Lower lobe of right lung (tissue), 2 donors: ENCODE results near the gene CLEC4E. TPM values are rescaled to one million over a fixed set of nuclear protein-coding genes. Genes with fewer than 3 reads are reported as not detected.
"Not testable (repeated sequence)": the region's sequence is repeated elsewhere in the genome, so short reads cannot be mapped to it uniquely, and the experiment has no call there.

Experiments used
- ATAC-seq, 2 donors: fragments of 200-7000 bp; cut with Tn5 transposase; one replicate each; pipeline ENCODE4 v1.9.1; 2020 to 2022; ENCODE audit warnings: mild to moderate bottlenecking in 2 of 2, moderate library complexity in 2 of 2
- DNase-seq: peaks from one replicate; pipeline ENCODE4 v3.0.0-alpha.2; 2020
- H3K27ac ChIP-seq: fragments of 200-600 bp; one replicate; pipeline ENCODE4 v1.8.0; 2022
- H3K27me3 ChIP-seq: fragments of 200-600 bp; one replicate; pipeline ENCODE4 v1.8.0; 2022; ENCODE audit warnings: low read depth
- H3K36me3 ChIP-seq: fragments of 200-600 bp; one replicate; pipeline ENCODE4 v1.8.0; 2022; ENCODE audit warnings: mild to moderate bottlenecking
- H3K4me1 ChIP-seq: fragments of 200-600 bp; one replicate; pipeline ENCODE4 v1.8.0; 2022
- H3K4me3 ChIP-seq: fragments of 200-600 bp; one replicate; pipeline ENCODE4 v1.8.0; 2022; ENCODE audit warnings: mild to moderate bottlenecking
- H3K9me3 ChIP-seq: fragments of 200-600 bp; one replicate; pipeline ENCODE4 v1.8.0; 2022
- CTCF ChIP-seq: fragments of 200-600 bp; IDR thresholded peaks from one replicate; pipeline ENCODE4 v1.8.0; 2022; ENCODE audit warnings: antibody characterized with exemption, mild to moderate bottlenecking
- intact Hi-C: fragments of 100-400 bp; cut with DNase I; formaldehyde crosslinking; loops from one replicate; pipeline ENCODE4 v1.11.0; 2022
- long read RNA-seq: library from polyadenylated mRNA; unstranded; transcript quantifications from one replicate; pipeline ENCODE4 v2.0.0, GENCODE V29; 2021
- total RNA-seq: library from RNA; stranded (reverse); fragmentation: NEBNext Ultra II Directional; extraction: Animal tissue kit (Norgen Biotek cat#: 25700); gene quantifications from one replicate; pipeline ENCODE4 v1.2.1, GENCODE V29; 2021
- donor health status: DM: no; HTN: yes; CAD: no; lungs with severe emphysema.

Gene CLEC4E
- total RNA-seq, result 21.5 TPM
- long read RNA-seq, transcript CLEC4E-201 (6 exons, 2,159 nt), result major isoform, 8 of 10 reads
- long read RNA-seq, partial matches to known transcripts, result 0 of 10 reads
- long read RNA-seq, other reads (novel, unspliced or antisense), result 2 of 10 reads

GRCh38 chr12:8540831-8541230 lies at the start of gene CLEC4E:
CLEC4E (minus strand) TSS chr12:8540905; CDS start chr12:8540797, 108 bp downstream.
- H3K27ac ChIP-seq, result peak within 1 kb of the TSS; percentile 27
- H3K4me1 ChIP-seq, H3K27me3 ChIP-seq, DNase-seq, intact Hi-C loops, H3K36me3 ChIP-seq, H3K9me3 ChIP-seq: not testable (repeated sequence)
- peak within 1 kb of the TSS; percentile 29 for H3K4me3 ChIP-seq
- ATAC-seq, result peak; percentile 81 to 85

- no peak overlapping the region for H3K4me3 ChIP-seq
- no peak for TF ChIP-seq CTCF
- H3K9me3 ChIP-seq, result no peaks in the 10 kb centered on the region
- DNase-seq, result no peak
- no peaks in the 10 kb centered on the region for H3K4me1 ChIP-seq
- H3K27me3 ChIP-seq, result no peaks in the 10 kb centered on the region
- H3K36me3 ChIP-seq, result no peaks in the 10 kb centered on the region
- H3K27ac ChIP-seq, result no peak overlapping the region
- intact Hi-C loops, result no loop called here
- no peak for ATAC-seq
Measured at GRCh38 chr12:8589679-8590078, 49.0 kb upstream of the CLEC4E start.

- H3K4me3 ChIP-seq, DNase-seq, H3K27ac ChIP-seq, H3K27me3 ChIP-seq, H3K9me3 ChIP-seq, ATAC-seq, H3K4me1 ChIP-seq, intact Hi-C loops, H3K36me3 ChIP-seq: not testable (repeated sequence)
Measured at GRCh38 chr12:8584478-8584877, 43.8 kb upstream of the CLEC4E start.

GRCh38 chr12:8584004-8584403 lies 43.3 kb upstream of the CLEC4E start:
- no peaks in the 10 kb centered on the region for H3K36me3 ChIP-seq
- no peak for DNase-seq
- peak in 1 of 2 donors; percentile 28 for ATAC-seq
- no peak overlapping the region for H3K27ac ChIP-seq
- no peaks in the 10 kb centered on the region for H3K4me1 ChIP-seq
- intact Hi-C loops, result no loop called here
- no peaks in the 10 kb centered on the region for H3K9me3 ChIP-seq
- TF ChIP-seq CTCF, result no peak
- no peak overlapping the region for H3K4me3 ChIP-seq
- no peaks in the 10 kb centered on the region for H3K27me3 ChIP-seq

GRCh38 chr12:8581098-8581784 lies 40.5 kb upstream of the CLEC4E start:
- intact Hi-C loops, result no loop called here
- H3K27me3 ChIP-seq, result no peaks in the 10 kb centered on the region
- ATAC-seq, result no peak
- no peaks in the 10 kb centered on the region for H3K36me3 ChIP-seq
- no peaks in the 10 kb centered on the region for H3K4me1 ChIP-seq
- no peak for DNase-seq
- TF ChIP-seq CTCF, result no peak
- no peaks in the 10 kb centered on the region for H3K9me3 ChIP-seq
- H3K4me3 ChIP-seq, result no peak overlapping the region
- no peak overlapping the region for H3K27ac ChIP-seq

- Histone ChIP-seq H3K36me3 (no peaks in the 10 kb centered on the region), H3K9me3 (no peaks in the 10 kb centered on the region), H3K4me3 (no peak overlapping the region), H3K27ac (no peak overlapping the region), H3K27me3 (no peaks in the 10 kb centered on the region), H3K4me1 (peaks cover 2% of the 10 kb centered on the region)
- ATAC-seq, result no peak
- TF ChIP-seq CTCF, result no peak
- DNase-seq, result no peak
- intact Hi-C loops, result no loop called here
Measured at GRCh38 chr12:8577879-8578278, 37.2 kb upstream of the CLEC4E start.
